ENCODE measurements around the gene CDO1.

GRCh38 chr5:115775999-115776398, 40.5 kb downstream of the CDO1 start:
- TF ChIP-seq POLR2AphosphoS5 (IDR thresholded peaks at IDR 0.05; ENCODE audit: low read depth) (no peak), EZH2 (IDR thresholded peaks at IDR 0.05; ENCODE audit: low read depth, unreplicated experiment) (no peak), EZH2phosphoT487 (IDR thresholded peaks at IDR 0.05; ENCODE audit: unreplicated experiment) (no peak), CTCF (conservative IDR thresholded peaks at IDR 0.05; ENCODE audit: low read depth in 2 of 2) (no peak), ZNF331 (CRISPR knock-in tag; IDR thresholded peaks at IDR 0.05; ENCODE audit: low read depth) (no peak), STAT1 (IDR thresholded peaks at IDR 0.05; ENCODE audit: unreplicated experiment) (no peak), CREB1 (CRISPR knock-in tag; IDR thresholded peaks at IDR 0.05; ENCODE audit: low read depth) (no peak), REST (IDR thresholded peaks at IDR 0.05; ENCODE audit: unreplicated experiment) (no peak)

Data from GM23338 (cell line).